AG04450 (cell line): ENCODE measurements around the gene TNS3. TPM values are rescaled to one million over a fixed set of nuclear protein-coding genes. Genes with fewer than 3 reads are reported as not detected.

Experiments used
- CTCF ChIA-PET: fragments of 300-600, 350-600 bp; formaldehyde crosslinking; extraction: SDS; loops from one replicate; lab custom pipeline; 2022; ENCODE audit warnings: antibody characterized with exemption, inconsistent platforms; lab: Charles Lee
- POLR2A ChIA-PET: fragments of 350-600 bp; formaldehyde crosslinking; extraction: SDS; loops from one replicate; lab custom pipeline; 2021; ENCODE audit warnings: antibody characterized with exemption, inconsistent platforms; lab: Yijun Ruan, JAX
- DNase-seq: peaks from one replicate; pipeline ENCODE4 v3.0.0-alpha.2; 2011; ENCODE audit warnings: low read depth, low spot score
- H3K27ac ChIP-seq: one replicate; pipeline ENCODE4 v1.5.1; 2012; ENCODE audit warnings: low read depth, low read length, control low read depth
- H3K27me3 ChIP-seq: one replicate; pipeline ENCODE4 v1.6.0; 2012; ENCODE audit warnings: low read length; ENCODE audit not compliant: control insufficient read depth, insufficient read depth
- H3K4me3 ChIP-seq: 2 replicates; pipeline ENCODE4 v1.5.1; 2011; ENCODE audit warnings: mild to moderate bottlenecking, low read depth, low read length, control low read depth
- H3K9me3 ChIP-seq: 2 replicates; pipeline ENCODE4 v1.5.1; 2012; ENCODE audit warnings: low read length; ENCODE audit not compliant: control insufficient read depth, insufficient read depth
- CTCF ChIP-seq: IDR thresholded peaks from 2 replicates; pipeline ENCODE4 v1.5.1; 2011; ENCODE audit warnings: low read depth, low read length, control low read depth, inconsistent platforms
- polyA plus RNA-seq: library from polyadenylated mRNA; depleted of rRNA; stranded (reverse); fragments of >200 nt; gene quantifications from 2 replicates; pipeline ENCODE4 v1.2.3, GENCODE V29; 2011

Gene TNS3
- polyA plus RNA-seq, 1 experiment: 131 TPM

- DNase-seq: no peak
- ChIA-PET CTCF (interaction anchor here (1.1 kb wide), 1 partner anchor 13 kb away, joined by 3 read pairs; no protein-coding TSS in a partner anchor), POLR2A (no interaction called here)
- Histone ChIP-seq H3K9me3 (no peaks in the 10 kb centered on the region), H3K27ac (no peak overlapping the region), H3K4me3 (no peak overlapping the region), H3K27me3 (no peaks in the 10 kb centered on the region)
- TF ChIP-seq CTCF: no peak
Measured at GRCh38 chr7:47313564-47313963, 268.3 kb downstream of the TNS3 start.

DNA sequence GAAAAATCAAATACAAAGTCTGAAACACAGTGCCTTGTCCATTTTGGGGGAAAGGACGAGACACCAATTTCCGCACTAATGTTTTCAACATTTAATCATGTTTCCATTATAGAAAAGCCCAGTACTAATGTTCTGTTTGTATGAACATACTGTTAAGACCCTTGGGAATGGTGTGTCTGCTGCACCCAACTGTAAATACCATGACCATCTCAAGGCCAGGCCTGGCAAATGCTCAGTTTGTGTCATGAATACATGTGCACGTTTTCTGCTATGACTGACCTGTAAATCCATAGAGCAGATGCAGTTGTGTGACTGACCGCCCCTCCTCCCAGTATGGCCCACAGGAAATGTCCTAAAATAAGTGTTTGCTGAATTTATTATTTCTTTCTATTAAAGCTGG lies 270.0 kb downstream of the TNS3 start:
- CTCF ChIA-PET: no interaction called here
- POLR2A ChIA-PET: no interaction called here
- no peak overlapping the region for H3K4me3 ChIP-seq
- no peak for TF ChIP-seq CTCF
- H3K9me3 ChIP-seq: no peaks in the 10 kb centered on the region
- DNase-seq: no peak
- no peak overlapping the region for H3K27ac ChIP-seq
- H3K27me3 ChIP-seq: no peaks in the 10 kb centered on the region

DNA sequence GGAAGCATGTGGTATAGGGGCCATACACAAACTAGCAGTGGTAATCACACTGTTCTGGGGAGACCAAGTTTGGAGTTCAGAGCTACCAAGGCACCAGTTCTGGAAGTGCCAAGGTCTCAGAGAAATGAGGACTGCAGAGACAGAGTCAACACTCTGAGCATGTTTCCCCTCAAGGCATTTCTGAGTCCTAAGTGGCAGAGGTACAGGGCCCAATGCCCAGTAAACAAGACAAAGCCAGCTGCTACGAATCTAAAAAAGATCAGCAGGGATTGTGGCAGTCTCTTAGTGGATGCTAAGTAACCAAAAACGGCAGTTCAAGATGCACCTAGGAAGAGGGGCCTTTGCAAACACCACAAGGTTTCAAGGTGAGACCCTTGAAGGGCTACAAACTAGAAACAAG lies 271.9 kb downstream of the TNS3 start:
- no peak for DNase-seq
- H3K4me3 ChIP-seq: no peak overlapping the region
- H3K9me3 ChIP-seq: no peaks in the 10 kb centered on the region
- ChIA-PET POLR2A (no interaction called here), CTCF (interaction anchor here (1.0 kb wide), 1 partner anchor 44 kb away, joined by 3 read pairs; no protein-coding TSS in a partner anchor)
- no peak for TF ChIP-seq CTCF
- no peaks in the 10 kb centered on the region for H3K27me3 ChIP-seq
- no peak overlapping the region for H3K27ac ChIP-seq

DNA sequence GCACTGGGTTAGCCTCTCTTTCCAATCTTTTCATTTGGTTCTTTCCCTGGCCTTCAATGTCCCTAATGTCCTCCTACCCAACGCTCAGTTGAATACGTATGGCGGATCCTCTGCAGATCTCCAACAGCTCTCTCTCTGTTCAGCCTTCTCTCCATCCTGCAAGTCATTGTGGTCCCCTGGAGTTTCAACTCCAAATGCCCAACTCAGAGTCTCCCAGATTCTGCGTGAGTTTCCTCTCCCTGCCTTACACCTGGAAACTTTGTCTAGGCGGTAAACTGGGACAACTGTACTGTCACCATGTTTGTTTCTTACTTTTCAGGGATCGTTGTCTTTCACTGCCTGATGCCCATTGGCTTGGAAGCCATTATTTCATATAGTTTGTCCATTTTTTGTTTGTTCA lies 273.1 kb downstream of the TNS3 start:
- DNase-seq: no peak
- ChIA-PET POLR2A (no interaction called here), CTCF (no interaction called here)
- no peak overlapping the region for H3K4me3 ChIP-seq
- no peak for TF ChIP-seq CTCF
- H3K9me3 ChIP-seq: no peaks in the 10 kb centered on the region
- no peak overlapping the region for H3K27ac ChIP-seq
- no peaks in the 10 kb centered on the region for H3K27me3 ChIP-seq

GRCh38 chr7:47307311-47307710 lies 274.6 kb downstream of the TNS3 start:
- CTCF ChIA-PET: interaction anchor here (0.9 to 1.2 kb wide), 3 partner anchors 19 to 638 kb away, joined by 3 read pairs; no protein-coding TSS in a partner anchor
- no peak for DNase-seq

More at GRCh38 chr7:47307311-47307710, 274.6 kb downstream of the TNS3 start:
- POLR2A ChIA-PET: no interaction called here
- no peaks in the 10 kb centered on the region for H3K27me3 ChIP-seq
- TF ChIP-seq CTCF: no peak
- H3K4me3 ChIP-seq: no peak overlapping the region
- H3K27ac ChIP-seq: no peak overlapping the region
- no peaks in the 10 kb centered on the region for H3K9me3 ChIP-seq
